ENCODE measurements around the gene SEZ6L. TPM values are rescaled to one million over a fixed set of nuclear protein-coding genes. Genes with fewer than 3 reads are reported as not detected.
A peak's percentile ranks its signal among the peaks of the same experiment; 100 is the strongest.

The SEZ6L gene
- total RNA-seq, 1 donor from 2014 or later = 2.3 TPM

DNA sequence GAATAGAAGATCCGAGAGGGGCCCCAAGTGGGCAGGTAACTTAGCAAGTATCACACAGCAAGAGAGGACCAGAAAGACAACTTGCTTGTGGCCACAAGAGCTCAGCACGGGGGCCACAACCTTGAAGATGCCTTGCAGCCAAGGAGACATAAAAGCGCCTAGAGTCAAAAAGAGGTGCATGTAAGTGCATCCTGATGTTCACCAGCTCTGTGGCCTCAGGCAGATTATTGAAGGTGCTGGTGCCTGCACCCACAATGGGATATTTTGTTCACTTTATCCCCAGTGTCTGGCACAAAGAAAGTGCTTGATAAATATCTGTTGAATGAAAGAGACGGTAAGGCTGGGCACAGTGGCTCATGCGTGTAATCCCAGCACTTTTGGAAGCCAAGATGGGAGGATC is 153.8 kb downstream of the SEZ6L start:
- Histone ChIP-seq H3K79me2 (ENCODE audit: insufficient read depth, low read length) (no peaks in the 10 kb centered on the region), H3K36me3 (ENCODE audit: insufficient read depth, low read length) (no peaks in the 10 kb centered on the region), H4K20me1 (ENCODE audit: insufficient read depth, low read length) (no peaks in the 10 kb centered on the region), H3K4me3 (ENCODE audit: insufficient read depth, low read depth, low read length) (no peak overlapping the region), H3K4me2 (ENCODE audit: low read length) (peak overlapping the region; percentile 72), H3K9ac (ENCODE audit: low read length) (peak overlapping the region; percentile 39), H3K9me3 (ENCODE audit: insufficient read depth, low read depth, low read length) (no peaks in the 10 kb centered on the region), H2AFZ (ENCODE audit: low read depth, low read length) (no peak overlapping the region), H3K4me1 (ENCODE audit: insufficient read depth, low read length) (peaks cover 18% of the 10 kb centered on the region), H3K27ac (ENCODE audit: low read depth, low read length) (peak overlapping the region; percentile 40), H3K27me3 (ENCODE audit: insufficient read depth, low read length) (peaks cover 5% of the 10 kb centered on the region)
- Mint-ChIP-seq H3K36me3 (ENCODE audit: low read depth, unreplicated experiment) (peaks cover 2% of the 10 kb centered on the region), H3K4me1 (ENCODE audit: low read depth, unreplicated experiment) (peaks cover 19% of the 10 kb centered on the region), H3K9me3 (ENCODE audit: unreplicated experiment) (no peaks in the 10 kb centered on the region), H3K27ac (ENCODE audit: unreplicated experiment) (peak overlapping the region; percentile 88), H3K27me3 (ENCODE audit: low read depth, unreplicated experiment) (peaks cover 24% of the 10 kb centered on the region), H3K4me3 (ENCODE audit: unreplicated experiment) (no peak overlapping the region)
- TF ChIP-seq, protein P1, sequence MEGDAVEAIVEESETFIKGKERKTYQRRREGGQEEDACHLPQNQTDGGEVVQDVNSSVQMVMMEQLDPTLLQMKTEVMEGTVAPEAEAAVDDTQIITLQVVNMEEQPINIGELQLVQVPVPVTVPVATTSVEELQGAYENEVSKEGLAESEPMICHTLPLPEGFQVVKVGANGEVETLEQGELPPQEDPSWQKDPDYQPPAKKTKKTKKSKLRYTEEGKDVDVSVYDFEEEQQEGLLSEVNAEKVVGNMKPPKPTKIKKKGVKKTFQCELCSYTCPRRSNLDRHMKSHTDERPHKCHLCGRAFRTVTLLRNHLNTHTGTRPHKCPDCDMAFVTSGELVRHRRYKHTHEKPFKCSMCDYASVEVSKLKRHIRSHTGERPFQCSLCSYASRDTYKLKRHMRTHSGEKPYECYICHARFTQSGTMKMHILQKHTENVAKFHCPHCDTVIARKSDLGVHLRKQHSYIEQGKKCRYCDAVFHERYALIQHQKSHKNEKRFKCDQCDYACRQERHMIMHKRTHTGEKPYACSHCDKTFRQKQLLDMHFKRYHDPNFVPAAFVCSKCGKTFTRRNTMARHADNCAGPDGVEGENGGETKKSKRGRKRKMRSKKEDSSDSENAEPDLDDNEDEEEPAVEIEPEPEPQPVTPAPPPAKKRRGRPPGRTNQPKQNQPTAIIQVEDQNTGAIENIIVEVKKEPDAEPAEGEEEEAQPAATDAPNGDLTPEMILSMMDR (IDR thresholded peaks at IDR 0.05; ENCODE audit: insufficient read depth, low read depth, low read length) = no peak
- TF ChIP-seq EZH2 (IDR thresholded peaks at IDR 0.05; ENCODE audit: insufficient read depth, low read length) = no peak
- FAIRE-seq = no peak
- no peak for DNase-seq (ENCODE audit: low read depth)

DNA sequence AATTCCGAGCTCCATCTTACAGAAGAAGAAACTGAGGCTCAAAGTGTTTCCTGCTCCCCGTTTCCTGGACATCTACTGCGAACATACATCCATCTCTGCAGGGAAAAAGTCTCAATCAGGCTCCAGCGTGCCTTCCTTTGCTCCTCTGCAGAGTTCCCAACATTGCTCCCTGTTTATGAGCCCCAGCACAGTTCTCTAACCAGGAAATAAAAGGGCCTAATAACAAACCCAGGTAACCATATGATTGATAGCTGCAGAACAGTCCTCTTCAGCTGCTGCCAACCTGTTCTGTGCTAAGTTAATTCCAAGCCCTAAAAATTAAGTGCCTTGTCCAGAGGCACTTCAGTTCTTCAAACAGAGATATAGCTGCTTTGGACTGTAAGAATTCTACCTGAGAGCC is 154.9 kb downstream of the SEZ6L start:
- Mint-ChIP-seq H3K27me3 (ENCODE audit: low read depth, unreplicated experiment) (peaks cover 34% of the 10 kb centered on the region), H3K4me1 (ENCODE audit: low read depth, unreplicated experiment) (peaks cover 18% of the 10 kb centered on the region), H3K36me3 (ENCODE audit: low read depth, unreplicated experiment) (peaks cover 2% of the 10 kb centered on the region), H3K9me3 (ENCODE audit: unreplicated experiment) (no peaks in the 10 kb centered on the region), H3K4me3 (ENCODE audit: unreplicated experiment) (no peak overlapping the region), H3K27ac (ENCODE audit: unreplicated experiment) (no peak overlapping the region)
- H3K4me3 ChIP-seq (ENCODE audit: insufficient read depth, low read depth, low read length) = no peak overlapping the region
- H3K9me3 ChIP-seq (ENCODE audit: insufficient read depth, low read depth, low read length) = no peaks in the 10 kb centered on the region
- no peaks in the 10 kb centered on the region for H3K36me3 ChIP-seq (ENCODE audit: insufficient read depth, low read length)
- no peak overlapping the region for H3K9ac ChIP-seq (ENCODE audit: low read length)
- H3K4me2 ChIP-seq (ENCODE audit: low read length) = no peak overlapping the region
- DNase-seq (ENCODE audit: low read depth) = no peak
- H3K27me3 ChIP-seq (ENCODE audit: insufficient read depth, low read length) = peaks cover 5% of the 10 kb centered on the region
- peaks cover 18% of the 10 kb centered on the region for H3K4me1 ChIP-seq (ENCODE audit: insufficient read depth, low read length)
- H2AFZ ChIP-seq (ENCODE audit: low read depth, low read length) = no peak overlapping the region
- no peaks in the 10 kb centered on the region for H3K79me2 ChIP-seq (ENCODE audit: insufficient read depth, low read length)
- no peak for FAIRE-seq
- TF ChIP-seq, protein P1 (IDR thresholded peaks at IDR 0.05; ENCODE audit: insufficient read depth, low read depth, low read length) = no peak
- no peak for TF ChIP-seq EZH2 (IDR thresholded peaks at IDR 0.05; ENCODE audit: insufficient read depth, low read length)
- no peaks in the 10 kb centered on the region for H4K20me1 ChIP-seq (ENCODE audit: insufficient read depth, low read length)
- H3K27ac ChIP-seq (ENCODE audit: low read depth, low read length) = no peak overlapping the region

GRCh38 chr22:26325641-26326040 is 156.4 kb downstream of the SEZ6L start:
- Mint-ChIP-seq H3K27ac (ENCODE audit: unreplicated experiment) (no peak overlapping the region), H3K4me3 (ENCODE audit: unreplicated experiment) (no peak overlapping the region), H3K27me3 (ENCODE audit: low read depth, unreplicated experiment) (peaks cover 38% of the 10 kb centered on the region), H3K4me1 (ENCODE audit: low read depth, unreplicated experiment) (peaks cover 15% of the 10 kb centered on the region), H3K9me3 (ENCODE audit: unreplicated experiment) (no peaks in the 10 kb centered on the region), H3K36me3 (ENCODE audit: low read depth, unreplicated experiment) (peaks cover 2% of the 10 kb centered on the region)
- TF ChIP-seq, protein P1 (IDR thresholded peaks at IDR 0.05; ENCODE audit: insufficient read depth, low read depth, low read length) = no peak
- no peak for TF ChIP-seq EZH2 (IDR thresholded peaks at IDR 0.05; ENCODE audit: insufficient read depth, low read length)
- no peaks in the 10 kb centered on the region for H3K79me2 ChIP-seq (ENCODE audit: insufficient read depth, low read length)
- H3K9ac ChIP-seq (ENCODE audit: low read length) = no peak overlapping the region
- H4K20me1 ChIP-seq (ENCODE audit: insufficient read depth, low read length) = no peaks in the 10 kb centered on the region
- H3K9me3 ChIP-seq (ENCODE audit: insufficient read depth, low read depth, low read length) = no peaks in the 10 kb centered on the region
- H3K4me2 ChIP-seq (ENCODE audit: low read length) = no peak overlapping the region
- no peaks in the 10 kb centered on the region for H3K36me3 ChIP-seq (ENCODE audit: insufficient read depth, low read length)
- H3K4me3 ChIP-seq (ENCODE audit: insufficient read depth, low read depth, low read length) = no peak overlapping the region
- H3K27me3 ChIP-seq (ENCODE audit: insufficient read depth, low read length) = peaks cover 5% of the 10 kb centered on the region
- DNase-seq (ENCODE audit: low read depth) (no peak), FAIRE-seq (no peak)
- H3K4me1 ChIP-seq (ENCODE audit: insufficient read depth, low read length) = peaks cover 18% of the 10 kb centered on the region
- no peak overlapping the region for H3K27ac ChIP-seq (ENCODE audit: low read depth, low read length)
- no peak overlapping the region for H2AFZ ChIP-seq (ENCODE audit: low read depth, low read length)
